Uterus (tissue), 2 donors: Measurements from ENCODE around the gene TMEM186.

ENCODE experiments used
- CTCF ChIP-seq, 4 experiments: fragments of 200-600 bp in 2 of 4; fragments of 450-650 bp in 2 of 4; sonication (generic) in 2 of 4; IDR thresholded peaks; one replicate each; pipeline ENCODE4 v1.5.1; 2016 to 2019; ENCODE audit warnings: antibody characterized with exemption in 4 of 4, mild to moderate bottlenecking in 2 of 4, moderate library complexity in 1 of 4
- POLR2A ChIP-seq, 2 donors: fragments of 450-650 bp; IDR thresholded peaks; one replicate each; pipeline ENCODE4 v1.6.1; 2016; ENCODE audit warnings: antibody characterized with exemption in 2 of 2, mild to moderate bottlenecking in 1 of 2, moderate library complexity in 1 of 2

- TF ChIP-seq CTCF (IDR thresholded peaks at IDR 0.05): no peak
- no peak for TF ChIP-seq POLR2A (IDR thresholded peaks at IDR 0.05)
These were observed 37.4 kb downstream of the TMEM186 start for GRCh38 chr16:8760021-8760420.
